Measurements from ENCODE around the gene FNBP1L. TPM values are rescaled to one million over a fixed set of nuclear protein-coding genes. Genes with fewer than 3 reads are reported as not detected.

FNBP1L gene
- total RNA-seq, 1 donor from 2014 or later, result 162 TPM

DNA sequence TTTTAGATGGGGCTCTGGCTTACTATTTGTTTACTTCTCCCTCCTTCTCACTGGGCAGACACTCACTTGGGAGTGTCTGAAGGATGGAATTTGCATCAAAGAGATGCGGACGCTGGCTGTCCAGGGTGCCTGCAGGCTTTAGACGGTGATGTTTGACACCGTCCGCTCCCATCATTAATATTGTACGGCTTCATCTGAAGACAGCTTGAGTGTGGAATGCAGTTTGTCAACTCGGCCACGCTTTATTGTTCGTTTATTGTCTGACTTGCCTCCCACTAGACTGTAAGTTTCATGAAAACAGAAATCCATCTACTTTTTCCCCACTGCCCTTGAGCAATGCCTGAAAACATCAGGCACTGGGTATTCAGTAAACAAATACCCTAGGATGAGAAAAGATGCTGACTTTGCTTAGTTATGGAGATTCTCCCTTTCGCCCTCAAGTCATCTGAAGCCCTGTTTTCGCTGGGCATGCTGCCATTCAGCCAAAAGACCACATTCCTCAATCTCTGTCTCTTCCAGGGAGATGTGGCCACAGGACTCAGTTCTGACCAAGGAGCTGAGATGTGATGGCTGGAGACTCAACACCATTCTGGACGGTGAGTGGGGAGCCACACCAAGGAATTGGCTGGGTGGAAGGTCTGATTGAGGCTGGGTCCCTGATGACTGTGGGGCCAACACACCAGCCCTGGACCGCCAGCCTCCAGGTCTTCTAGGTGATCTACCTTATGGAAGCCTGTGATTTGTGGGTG is 146.1 kb downstream of the FNBP1L start:
- Histone ChIP-seq H3K4me1 (peaks cover 15% of the 10 kb centered on the region), H3K79me2 (ENCODE audit: low read depth) (no peaks in the 10 kb centered on the region), H3K36me3 (no peaks in the 10 kb centered on the region), H2AFZ (replicated peaks) (no peak overlapping the region), H3K9ac (no peak overlapping the region), H3K4me3 (no peak overlapping the region), H3K27me3 (no peaks in the 10 kb centered on the region), H3F3A (ENCODE audit: low read depth) (no peaks in the 10 kb centered on the region), H3K27ac (no peak overlapping the region), H4K20me1 (ENCODE audit: low read depth) (peaks cover 6% of the 10 kb centered on the region), H3K9me3 (ENCODE audit: low read depth) (no peaks in the 10 kb centered on the region), H3K4me2 (no peak overlapping the region)
- Mint-ChIP-seq H3K27me3 (ENCODE audit: insufficient read depth, low read depth) (peaks cover 4% of the 10 kb centered on the region), H3K36me3 (peaks cover 10% of the 10 kb centered on the region), H3K4me1 (peaks cover 27% of the 10 kb centered on the region), H3K27ac (no peak overlapping the region), H3K4me3 (no peak overlapping the region), H3K9me3 (no peaks in the 10 kb centered on the region)
- TF ChIP-seq EZH2phosphoT487 (IDR thresholded peaks at IDR 0.05), result no peak
- TF ChIP-seq, protein P1, sequence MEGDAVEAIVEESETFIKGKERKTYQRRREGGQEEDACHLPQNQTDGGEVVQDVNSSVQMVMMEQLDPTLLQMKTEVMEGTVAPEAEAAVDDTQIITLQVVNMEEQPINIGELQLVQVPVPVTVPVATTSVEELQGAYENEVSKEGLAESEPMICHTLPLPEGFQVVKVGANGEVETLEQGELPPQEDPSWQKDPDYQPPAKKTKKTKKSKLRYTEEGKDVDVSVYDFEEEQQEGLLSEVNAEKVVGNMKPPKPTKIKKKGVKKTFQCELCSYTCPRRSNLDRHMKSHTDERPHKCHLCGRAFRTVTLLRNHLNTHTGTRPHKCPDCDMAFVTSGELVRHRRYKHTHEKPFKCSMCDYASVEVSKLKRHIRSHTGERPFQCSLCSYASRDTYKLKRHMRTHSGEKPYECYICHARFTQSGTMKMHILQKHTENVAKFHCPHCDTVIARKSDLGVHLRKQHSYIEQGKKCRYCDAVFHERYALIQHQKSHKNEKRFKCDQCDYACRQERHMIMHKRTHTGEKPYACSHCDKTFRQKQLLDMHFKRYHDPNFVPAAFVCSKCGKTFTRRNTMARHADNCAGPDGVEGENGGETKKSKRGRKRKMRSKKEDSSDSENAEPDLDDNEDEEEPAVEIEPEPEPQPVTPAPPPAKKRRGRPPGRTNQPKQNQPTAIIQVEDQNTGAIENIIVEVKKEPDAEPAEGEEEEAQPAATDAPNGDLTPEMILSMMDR (IDR thresholded peaks at IDR 0.05), result no peak
- no peak for TF ChIP-seq EZH2 (IDR thresholded peaks at IDR 0.05)
- DNase-seq (ENCODE audit: low spot score), result no peak

DNA sequence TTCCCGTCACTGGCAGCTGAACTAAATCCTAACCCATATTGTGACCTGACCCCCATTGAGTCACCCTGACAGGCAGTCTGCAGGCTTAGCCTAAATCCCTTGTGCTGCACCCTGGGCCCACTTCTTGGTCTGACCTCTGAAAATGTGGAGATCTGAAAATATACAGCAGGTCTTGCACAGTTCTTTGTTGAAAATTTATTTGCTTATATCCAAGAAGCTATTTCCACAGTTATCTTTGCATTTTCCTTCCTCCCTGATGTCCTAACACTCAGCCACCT is 146.6 kb downstream of the FNBP1L start:
- no peak overlapping the region for H3K4me3 ChIP-seq
- H3K79me2 ChIP-seq (ENCODE audit: low read depth), result no peaks in the 10 kb centered on the region
- H3K9me3 ChIP-seq (ENCODE audit: low read depth), result no peaks in the 10 kb centered on the region
- DNase-seq (ENCODE audit: low spot score), result no peak
- TF ChIP-seq EZH2phosphoT487 (IDR thresholded peaks at IDR 0.05), result no peak
- TF ChIP-seq EZH2 (IDR thresholded peaks at IDR 0.05), result no peak
- TF ChIP-seq, protein P1 (IDR thresholded peaks at IDR 0.05), result no peak
- no peaks in the 10 kb centered on the region for H3F3A ChIP-seq (ENCODE audit: low read depth)
- Mint-ChIP-seq H3K27me3 (ENCODE audit: insufficient read depth, low read depth) (peaks cover 4% of the 10 kb centered on the region), H3K4me3 (no peak overlapping the region), H3K4me1 (peaks cover 27% of the 10 kb centered on the region), H3K9me3 (no peaks in the 10 kb centered on the region), H3K36me3 (peaks cover 6% of the 10 kb centered on the region), H3K27ac (no peak overlapping the region)
- H4K20me1 ChIP-seq (ENCODE audit: low read depth), result peaks cover 6% of the 10 kb centered on the region
- no peak overlapping the region for H2AFZ ChIP-seq (replicated peaks)
- H3K27ac ChIP-seq, result no peak overlapping the region
- H3K4me2 ChIP-seq, result no peak overlapping the region
- H3K27me3 ChIP-seq, result no peaks in the 10 kb centered on the region
- H3K9ac ChIP-seq, result no peak overlapping the region
- H3K36me3 ChIP-seq, result no peaks in the 10 kb centered on the region
- H3K4me1 ChIP-seq, result peaks cover 15% of the 10 kb centered on the region

DNA sequence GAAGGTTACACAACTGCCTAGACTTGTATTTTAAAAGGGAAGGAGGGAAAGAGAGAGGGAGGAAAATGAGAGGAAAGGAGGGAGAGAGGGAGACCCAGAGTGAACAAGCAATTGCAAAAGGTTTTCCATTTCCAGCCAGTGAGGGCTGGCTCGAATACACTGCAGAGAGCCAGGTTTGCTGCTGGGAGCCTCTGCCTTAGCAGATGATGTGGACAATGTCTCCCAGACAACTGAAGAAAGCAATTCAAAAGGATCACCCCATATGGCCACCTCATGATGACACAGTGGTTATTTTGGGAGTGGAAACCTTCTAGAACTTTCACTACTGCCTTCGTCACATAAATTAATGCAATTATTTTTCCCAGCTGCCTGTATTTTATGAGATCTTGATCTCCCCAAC is 147.3 kb downstream of the FNBP1L start:
- H2AFZ ChIP-seq (replicated peaks), result no peak overlapping the region
- peaks cover 4% of the 10 kb centered on the region for H3K27me3 Mint-ChIP-seq (ENCODE audit: insufficient read depth, low read depth)
- H3K4me1 ChIP-seq, result peaks cover 15% of the 10 kb centered on the region
- no peak overlapping the region for H3K4me3 ChIP-seq
- peaks cover 5% of the 10 kb centered on the region for H3K36me3 Mint-ChIP-seq
- peaks cover 6% of the 10 kb centered on the region for H4K20me1 ChIP-seq (ENCODE audit: low read depth)
- H3K9me3 ChIP-seq (ENCODE audit: low read depth), result no peaks in the 10 kb centered on the region
- TF ChIP-seq, protein P1 (IDR thresholded peaks at IDR 0.05), result no peak
- TF ChIP-seq EZH2 (IDR thresholded peaks at IDR 0.05), result no peak
- no peak for TF ChIP-seq EZH2phosphoT487 (IDR thresholded peaks at IDR 0.05)
- H3K4me3 Mint-ChIP-seq, result no peak overlapping the region
- H3K79me2 ChIP-seq (ENCODE audit: low read depth), result no peaks in the 10 kb centered on the region
- H3K27ac Mint-ChIP-seq, result peak overlapping the region; percentile 12
- no peaks in the 10 kb centered on the region for H3K9me3 Mint-ChIP-seq
- H3K4me2 ChIP-seq, result no peak overlapping the region
- no peaks in the 10 kb centered on the region for H3K36me3 ChIP-seq
- no peak overlapping the region for H3K9ac ChIP-seq
- no peak overlapping the region for H3K27ac ChIP-seq
- no peaks in the 10 kb centered on the region for H3K27me3 ChIP-seq
- H3F3A ChIP-seq (ENCODE audit: low read depth), result no peaks in the 10 kb centered on the region
- peaks cover 30% of the 10 kb centered on the region for H3K4me1 Mint-ChIP-seq
- DNase-seq (ENCODE audit: low spot score), result no peak

Measured in neural progenitor cell (in vitro differentiated cells).